GM23338 (cell line): ENCODE data around the gene SEMA7A.

Experiments used
- CREB1 ChIP-seq: fragments of 250-450 bp; sonication (Bioruptor Pico); IDR thresholded peaks from 2 replicates; pipeline ENCODE4 v1.5.0; 2020; ENCODE audit warnings: low read depth, mild to moderate bottlenecking, moderate library complexity
- EZH2 ChIP-seq: fragments of 200-600 bp; sonication (generic); IDR thresholded peaks from one replicate; pipeline ENCODE4 v1.8.0; 2017; ENCODE audit warnings: antibody characterized with exemption, mild to moderate bottlenecking, low read depth; ENCODE audit not compliant: unreplicated experiment
- EZH2phosphoT487 ChIP-seq: fragments of 200-600 bp; sonication (generic); IDR thresholded peaks from one replicate; pipeline ENCODE4 v1.8.1; 2018; ENCODE audit warnings: antibody characterized with exemption; ENCODE audit not compliant: unreplicated experiment
- JUNB ChIP-seq: IDR thresholded peaks from one replicate; pipeline ENCODE4 v1.6.1; 2016; ENCODE audit warnings: antibody characterized with exemption; ENCODE audit not compliant: unreplicated experiment
- POLR2AphosphoS5 ChIP-seq: IDR thresholded peaks from 2 replicates; pipeline ENCODE4 v1.6.1; 2016; ENCODE audit warnings: antibody characterized with exemption, low read depth
- REST ChIP-seq: IDR thresholded peaks from one replicate; pipeline ENCODE4 v1.6.1; 2018; ENCODE audit warnings: antibody characterized with exemption; ENCODE audit not compliant: unreplicated experiment
- ZNF331 ChIP-seq: fragments of 250-450 bp; sonication (Bioruptor Pico); IDR thresholded peaks from 2 replicates; pipeline ENCODE4 v1.5.0; 2020; ENCODE audit warnings: low read depth, mild to moderate bottlenecking, moderate library complexity
- TF ChIP-seq, protein P1 (sequence below), 2 experiments: fragments of 200-600 bp in 1 of 2; sonication (generic) in 1 of 2; conservative IDR thresholded peaks; 2 replicates each; pipeline versions ENCODE4 v1.5.1 to v1.6.1; 2016 to 2017; ENCODE audit warnings: antibody characterized with exemption in 2 of 2, low read depth in 2 of 2, mild to moderate bottlenecking in 2 of 2, moderate library complexity in 1 of 2
- TF ChIP-seq, protein P2 (sequence below): IDR thresholded peaks from 2 replicates; pipeline ENCODE4 v1.6.1; 2016; ENCODE audit warnings: antibody characterized with exemption

DNA sequence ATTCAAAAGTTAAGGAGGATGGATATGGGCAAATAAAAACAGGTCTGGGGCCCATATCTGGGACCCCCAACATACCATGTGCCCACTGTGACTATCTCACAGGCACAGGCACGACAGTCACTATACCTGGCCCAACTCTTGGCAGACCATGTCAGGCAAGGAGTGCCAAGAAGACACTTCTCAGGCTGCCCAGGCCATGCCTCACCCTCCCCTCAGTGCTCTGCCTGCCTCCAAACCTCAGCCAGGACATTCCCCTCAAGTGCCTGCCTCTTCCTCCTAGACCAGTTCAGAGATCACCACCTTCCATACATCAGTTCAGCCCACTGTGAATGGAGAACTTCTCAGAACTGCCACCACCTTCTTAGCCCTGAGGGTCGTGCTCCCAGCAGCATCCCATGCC is 4.4 kb upstream of the SEMA7A start:
- TF ChIP-seq, protein P1, sequence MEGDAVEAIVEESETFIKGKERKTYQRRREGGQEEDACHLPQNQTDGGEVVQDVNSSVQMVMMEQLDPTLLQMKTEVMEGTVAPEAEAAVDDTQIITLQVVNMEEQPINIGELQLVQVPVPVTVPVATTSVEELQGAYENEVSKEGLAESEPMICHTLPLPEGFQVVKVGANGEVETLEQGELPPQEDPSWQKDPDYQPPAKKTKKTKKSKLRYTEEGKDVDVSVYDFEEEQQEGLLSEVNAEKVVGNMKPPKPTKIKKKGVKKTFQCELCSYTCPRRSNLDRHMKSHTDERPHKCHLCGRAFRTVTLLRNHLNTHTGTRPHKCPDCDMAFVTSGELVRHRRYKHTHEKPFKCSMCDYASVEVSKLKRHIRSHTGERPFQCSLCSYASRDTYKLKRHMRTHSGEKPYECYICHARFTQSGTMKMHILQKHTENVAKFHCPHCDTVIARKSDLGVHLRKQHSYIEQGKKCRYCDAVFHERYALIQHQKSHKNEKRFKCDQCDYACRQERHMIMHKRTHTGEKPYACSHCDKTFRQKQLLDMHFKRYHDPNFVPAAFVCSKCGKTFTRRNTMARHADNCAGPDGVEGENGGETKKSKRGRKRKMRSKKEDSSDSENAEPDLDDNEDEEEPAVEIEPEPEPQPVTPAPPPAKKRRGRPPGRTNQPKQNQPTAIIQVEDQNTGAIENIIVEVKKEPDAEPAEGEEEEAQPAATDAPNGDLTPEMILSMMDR (conservative IDR thresholded peaks at IDR 0.05; ENCODE audit: low read depth in 2 of 2), result no peak
- TF ChIP-seq POLR2AphosphoS5 (no peak), REST (no peak), CREB1 (CRISPR knock-in tag) (no peak), JUNB (no peak), EZH2phosphoT487 (no peak), EZH2 (no peak), ZNF331 (CRISPR knock-in tag) (no peak)
- TF ChIP-seq, protein P2, sequence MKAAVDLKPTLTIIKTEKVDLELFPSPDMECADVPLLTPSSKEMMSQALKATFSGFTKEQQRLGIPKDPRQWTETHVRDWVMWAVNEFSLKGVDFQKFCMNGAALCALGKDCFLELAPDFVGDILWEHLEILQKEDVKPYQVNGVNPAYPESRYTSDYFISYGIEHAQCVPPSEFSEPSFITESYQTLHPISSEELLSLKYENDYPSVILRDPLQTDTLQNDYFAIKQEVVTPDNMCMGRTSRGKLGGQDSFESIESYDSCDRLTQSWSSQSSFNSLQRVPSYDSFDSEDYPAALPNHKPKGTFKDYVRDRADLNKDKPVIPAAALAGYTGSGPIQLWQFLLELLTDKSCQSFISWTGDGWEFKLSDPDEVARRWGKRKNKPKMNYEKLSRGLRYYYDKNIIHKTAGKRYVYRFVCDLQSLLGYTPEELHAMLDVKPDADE, result no peak
